T-helper 1 cell treated with Interleukin-12 subunit alpha and Interleukin-12 subunit beta and Interleukin-4 antibody, amounts not matched to agents 30 μg/mL and 1 μg/mL, for 36 hours (primary cell): ENCODE measurements around the gene RYR1.
A peak's percentile ranks its signal among the peaks of the same experiment; 100 is the strongest.

Experiments used
- H3K27ac Mint-ChIP-seq: one replicate; pipeline ENCODE4 v1.8.0; 2021; ENCODE audit warnings: mild to moderate bottlenecking, mixed read lengths
- H3K27me3 Mint-ChIP-seq: one replicate; pipeline ENCODE4 v1.8.0; 2021; ENCODE audit warnings: low read depth, mixed read lengths
- H3K36me3 Mint-ChIP-seq: one replicate; pipeline ENCODE4 v1.8.0; 2021; ENCODE audit warnings: low read depth, mixed read lengths
- H3K4me1 Mint-ChIP-seq: one replicate; pipeline ENCODE4 v1.8.0; 2021; ENCODE audit warnings: low read depth, mixed read lengths
- H3K4me3 Mint-ChIP-seq: one replicate; pipeline ENCODE4 v1.8.0; 2021; ENCODE audit warnings: mild to moderate bottlenecking, moderate library complexity, mixed read lengths
- H3K9me3 Mint-ChIP-seq: one replicate; pipeline ENCODE4 v1.8.0; 2021; ENCODE audit warnings: mixed read lengths

The RYR1 gene

GRCh38 chr19:38433268-38433733, at the start of gene RYR1:
RYR1 (plus strand) TSS chr19:38433691; CDS start chr19:38433830, 139 bp downstream.
- Mint-ChIP-seq H3K27me3 (peaks cover 8% of the 10 kb centered on the region), H3K4me1 (peaks cover 14% of the 10 kb centered on the region), H3K27ac (no peak within 1 kb of the TSS), H3K4me3 (peak within 1 kb of the TSS; percentile 63), H3K9me3 (no peaks in the 10 kb centered on the region), H3K36me3 (no peaks in the 10 kb centered on the region)

GRCh38 chr19:38383743-38384142, 49.7 kb upstream of the RYR1 start:
- H3K36me3 Mint-ChIP-seq, result peaks cover 40% of the 10 kb centered on the region
- no peak overlapping the region for H3K27ac Mint-ChIP-seq
- no peaks in the 10 kb centered on the region for H3K9me3 Mint-ChIP-seq
- no peak overlapping the region for H3K4me3 Mint-ChIP-seq
- H3K27me3 Mint-ChIP-seq, result peaks cover 4% of the 10 kb centered on the region
- H3K4me1 Mint-ChIP-seq, result peaks cover 10% of the 10 kb centered on the region

DNA sequence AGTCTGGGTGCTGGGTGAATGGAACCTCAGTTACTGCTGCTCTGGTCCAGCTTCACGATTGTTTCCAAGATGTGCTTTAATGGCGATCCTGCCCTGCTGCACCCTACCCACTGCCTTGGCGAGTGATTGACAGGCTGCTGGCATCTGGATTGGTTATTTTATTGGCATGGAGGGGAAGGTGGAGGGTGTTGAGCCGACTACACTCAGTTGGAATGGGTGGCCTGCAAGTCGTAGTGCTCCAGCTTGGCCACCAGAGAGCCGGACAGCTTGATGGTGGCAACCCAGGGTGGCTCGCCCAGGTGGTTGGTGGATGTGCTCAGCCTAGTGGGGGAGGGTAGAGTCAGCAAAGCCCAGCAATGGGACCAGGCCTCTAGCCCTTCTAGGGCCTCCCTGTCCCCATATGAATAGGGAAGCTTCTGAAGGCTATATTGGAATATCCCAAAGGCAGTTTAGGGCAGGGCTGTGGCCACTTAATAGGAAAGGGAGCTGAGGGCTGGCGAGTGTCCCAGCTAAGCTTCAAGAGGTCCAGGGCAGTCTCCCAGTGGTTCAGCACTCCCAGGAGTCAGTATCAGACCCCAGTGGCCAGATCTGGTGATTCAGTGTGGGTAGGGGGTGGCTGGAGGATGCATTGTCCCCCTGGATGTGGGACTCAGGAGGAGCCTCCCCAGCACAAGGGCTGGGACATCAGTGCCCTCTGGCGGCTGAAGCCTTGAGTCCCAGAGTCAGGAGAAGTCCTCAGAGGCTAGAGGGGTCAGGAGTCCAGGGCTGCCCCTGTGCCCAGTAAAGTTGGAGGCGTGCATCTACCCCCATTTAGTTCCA, 49.1 kb upstream of the RYR1 start:
- peaks cover 36% of the 10 kb centered on the region for H3K36me3 Mint-ChIP-seq
- peaks cover 6% of the 10 kb centered on the region for H3K27me3 Mint-ChIP-seq
- H3K9me3 Mint-ChIP-seq, result no peaks in the 10 kb centered on the region
- no peak overlapping the region for H3K4me3 Mint-ChIP-seq
- peaks cover 10% of the 10 kb centered on the region for H3K4me1 Mint-ChIP-seq
- H3K27ac Mint-ChIP-seq, result no peak overlapping the region

DNA sequence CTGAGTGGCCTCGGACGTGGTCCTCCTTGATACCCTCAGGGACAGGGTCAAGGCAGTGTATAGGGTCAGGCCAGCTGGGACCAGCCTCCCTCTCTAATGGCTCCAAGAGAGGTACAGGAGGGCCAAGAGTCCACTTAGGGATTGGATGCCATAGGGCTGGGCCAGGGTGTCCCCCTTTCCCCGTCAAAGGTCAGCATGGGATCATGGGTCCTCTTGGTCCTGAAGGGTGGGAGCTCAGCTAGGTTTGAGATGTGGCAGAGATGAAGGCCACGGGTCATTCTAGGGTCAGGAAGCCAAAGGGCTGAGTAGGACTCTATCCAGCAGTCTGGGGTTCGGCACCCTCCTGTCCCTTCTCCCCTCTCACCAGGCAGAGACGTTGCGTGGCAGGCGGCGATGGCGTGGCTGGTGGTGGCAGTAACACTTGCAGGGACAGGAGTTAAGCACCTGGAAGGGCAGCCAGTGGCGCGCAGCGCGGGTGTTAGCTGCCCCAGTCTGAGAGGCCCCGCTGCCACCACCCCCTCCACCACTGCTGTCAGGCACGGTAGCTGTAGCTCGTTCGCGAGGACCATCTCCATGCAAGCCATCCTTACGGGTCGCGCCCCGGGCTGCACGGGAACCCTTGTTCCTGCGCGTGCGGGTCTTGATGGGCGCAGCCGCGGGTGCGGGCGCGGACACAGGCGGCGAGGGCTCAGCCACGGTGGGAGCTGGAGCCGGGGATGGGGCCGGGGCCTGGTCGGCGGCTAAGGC, 48.3 kb upstream of the RYR1 start:
- Mint-ChIP-seq H3K9me3 (no peaks in the 10 kb centered on the region), H3K4me1 (peaks cover 12% of the 10 kb centered on the region), H3K27ac (no peak overlapping the region), H3K4me3 (no peak overlapping the region), H3K36me3 (peaks cover 29% of the 10 kb centered on the region), H3K27me3 (peaks cover 14% of the 10 kb centered on the region)

- peaks cover 12% of the 10 kb centered on the region for H3K4me1 Mint-ChIP-seq
- H3K27me3 Mint-ChIP-seq, result peaks cover 17% of the 10 kb centered on the region
- peaks cover 26% of the 10 kb centered on the region for H3K36me3 Mint-ChIP-seq
- H3K4me3 Mint-ChIP-seq, result no peak overlapping the region
- H3K9me3 Mint-ChIP-seq, result no peaks in the 10 kb centered on the region
- no peak overlapping the region for H3K27ac Mint-ChIP-seq
These were observed 47.7 kb upstream of the RYR1 start for GRCh38 chr19:38385804-38386257.

GRCh38 chr19:38386300-38386970, 47.1 kb upstream of the RYR1 start:
- Mint-ChIP-seq H3K27ac (no peak overlapping the region), H3K36me3 (peaks cover 22% of the 10 kb centered on the region), H3K9me3 (no peaks in the 10 kb centered on the region), H3K4me1 (peaks cover 12% of the 10 kb centered on the region), H3K27me3 (peaks cover 23% of the 10 kb centered on the region), H3K4me3 (no peak overlapping the region)

DNA sequence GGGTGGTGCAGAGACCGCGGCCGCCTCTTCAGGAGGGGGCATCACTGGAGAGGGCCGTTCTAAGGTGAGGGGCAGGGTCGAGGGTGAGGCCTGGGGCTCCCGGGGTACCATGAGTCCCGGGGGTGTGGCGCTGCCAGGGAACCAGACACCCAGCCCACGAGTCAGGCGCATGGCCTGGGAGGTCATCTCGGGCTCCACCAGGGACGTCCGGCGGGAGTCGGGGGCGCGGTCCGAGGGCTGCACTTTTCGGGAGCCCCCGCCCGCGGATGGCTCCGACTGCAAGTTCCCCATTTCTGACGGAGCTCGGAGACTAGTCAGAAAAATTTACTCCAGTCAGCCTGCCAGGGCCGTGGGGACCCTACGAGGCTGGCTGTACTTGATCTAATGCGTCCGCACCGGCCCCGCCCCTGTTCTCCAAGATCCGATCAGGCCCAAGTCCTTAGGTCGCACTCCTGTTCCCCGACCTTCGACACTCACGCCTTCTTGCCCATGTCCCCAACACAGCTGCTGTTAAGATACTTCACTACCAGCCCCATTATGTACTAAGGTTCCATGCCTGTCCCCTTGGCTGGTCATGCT, 46.4 kb upstream of the RYR1 start:
- H3K27me3 Mint-ChIP-seq, result peaks cover 25% of the 10 kb centered on the region
- H3K9me3 Mint-ChIP-seq, result no peaks in the 10 kb centered on the region
- peaks cover 17% of the 10 kb centered on the region for H3K36me3 Mint-ChIP-seq
- H3K4me1 Mint-ChIP-seq, result peaks cover 12% of the 10 kb centered on the region
- peak overlapping the region; percentile 71 for H3K27ac Mint-ChIP-seq
- H3K4me3 Mint-ChIP-seq, result peak overlapping the region; percentile 92

DNA sequence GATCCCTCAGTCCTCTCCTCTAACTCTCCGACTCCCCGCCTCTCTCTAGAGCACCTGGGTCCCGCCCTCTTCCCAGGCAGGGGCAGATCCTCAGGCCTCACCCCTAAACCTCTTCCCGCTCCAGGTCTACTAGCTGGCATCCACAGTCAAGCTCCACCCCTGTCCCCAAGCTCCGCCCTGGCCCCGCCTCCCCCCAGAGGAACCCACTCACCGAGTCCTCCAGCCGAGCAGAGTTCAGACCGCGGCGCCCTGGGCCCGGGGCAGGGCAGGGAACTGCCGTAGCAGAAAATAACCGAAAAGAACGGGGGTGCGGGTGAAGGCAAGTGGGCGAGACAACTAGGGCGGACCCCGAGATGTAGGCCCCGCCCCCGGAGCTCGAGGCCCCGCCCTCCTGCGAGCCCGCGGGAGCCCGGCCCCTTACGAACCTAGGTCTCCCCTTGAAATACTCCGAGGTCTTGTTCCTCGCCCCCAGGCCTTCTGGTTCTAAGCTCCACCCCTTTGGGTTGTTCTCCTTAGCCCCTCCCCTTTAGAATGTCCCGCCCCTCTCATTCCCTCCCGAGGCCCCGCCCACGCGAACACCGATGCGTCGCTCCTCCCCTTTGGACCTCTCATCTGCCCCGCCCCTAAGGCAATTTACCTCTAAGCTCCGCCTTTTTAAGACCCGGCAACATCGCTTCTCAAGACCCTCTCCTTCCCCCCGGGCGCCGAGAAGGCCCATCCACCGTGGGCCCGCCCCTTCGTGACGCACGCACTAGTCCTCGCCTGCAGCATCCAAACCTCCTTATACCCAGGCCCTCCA, 45.7 kb upstream of the RYR1 start, which contains the start of gene GGN:
Gene GGN (minus strand): TSS at position 485 of the 799 bp plus-strand sequence. CDS start 773 bp downstream, outside the sequence.
- Mint-ChIP-seq H3K4me1 (peaks cover 13% of the 10 kb centered on the region), H3K36me3 (peaks cover 19% of the 10 kb centered on the region), H3K27me3 (peaks cover 27% of the 10 kb centered on the region), H3K27ac (peak within 1 kb of the TSS; percentile 87), H3K4me3 (peak within 1 kb of the TSS; percentile 92), H3K9me3 (no peaks in the 10 kb centered on the region)

GRCh38 chr19:38388349-38389100, 45.0 kb upstream of the RYR1 start, which contains the start of gene SPRED3:
SPRED3 (plus strand) TSS chr19:38388697; CDS start chr19:38390303, 1,606 bp downstream.
- Mint-ChIP-seq H3K27ac (peak within 1 kb of the TSS; percentile 87), H3K4me3 (peak within 1 kb of the TSS; percentile 92)

DNA sequence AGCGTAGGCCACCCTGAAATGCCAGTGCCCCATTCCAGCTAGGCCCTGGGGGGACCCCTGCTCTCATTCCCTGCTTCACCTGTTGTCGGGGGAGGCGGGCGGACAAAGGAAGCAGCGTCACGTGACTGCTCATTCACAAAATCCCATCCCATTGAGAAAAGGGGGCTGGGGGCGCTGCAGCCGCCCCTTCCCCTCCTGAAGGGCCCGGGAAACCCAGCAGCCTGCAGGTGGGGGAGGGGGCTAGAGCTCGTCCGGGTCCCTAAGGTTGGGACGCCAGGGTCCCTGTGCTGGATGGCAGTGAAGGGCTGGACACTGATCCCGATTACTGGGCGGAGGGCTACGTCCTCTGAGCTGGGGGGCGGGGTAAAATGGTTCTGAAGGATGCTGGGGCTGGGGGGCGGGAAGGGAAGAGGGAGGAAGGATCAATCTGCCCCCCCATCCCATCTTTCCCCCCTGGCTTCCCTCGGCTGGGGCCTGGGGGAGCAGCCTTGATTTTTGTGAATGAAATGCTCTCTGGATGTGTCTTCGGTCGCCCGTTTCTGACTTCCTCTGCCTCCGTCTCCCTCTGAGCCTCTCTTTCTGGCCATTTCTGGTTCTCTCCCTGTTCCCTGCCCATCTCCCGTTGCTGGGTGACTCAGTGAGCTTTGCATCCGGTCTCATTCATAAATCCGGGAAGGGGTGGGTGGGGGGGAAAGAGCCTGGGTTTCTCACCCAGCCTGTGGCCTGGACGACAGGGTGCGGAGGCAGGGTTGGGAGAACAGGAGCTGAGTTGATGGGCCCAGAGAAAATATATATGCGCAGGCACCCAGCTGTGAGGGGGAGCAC, 44.2 kb upstream of the RYR1 start:
- H3K27ac Mint-ChIP-seq, result peak overlapping the region; percentile 41
- no peaks in the 10 kb centered on the region for H3K9me3 Mint-ChIP-seq
- H3K4me3 Mint-ChIP-seq, result peak overlapping the region; percentile 54
- H3K36me3 Mint-ChIP-seq, result peaks cover 13% of the 10 kb centered on the region
- H3K4me1 Mint-ChIP-seq, result peaks cover 18% of the 10 kb centered on the region
- peaks cover 37% of the 10 kb centered on the region for H3K27me3 Mint-ChIP-seq

More at GRCh38 chr19:38388349-38389100, 45.0 kb upstream of the RYR1 start, which contains the start of gene SPRED3:
- Mint-ChIP-seq H3K27me3 (peaks cover 31% of the 10 kb centered on the region), H3K4me1 (peaks cover 15% of the 10 kb centered on the region), H3K9me3 (no peaks in the 10 kb centered on the region), H3K36me3 (peaks cover 14% of the 10 kb centered on the region)

DNA sequence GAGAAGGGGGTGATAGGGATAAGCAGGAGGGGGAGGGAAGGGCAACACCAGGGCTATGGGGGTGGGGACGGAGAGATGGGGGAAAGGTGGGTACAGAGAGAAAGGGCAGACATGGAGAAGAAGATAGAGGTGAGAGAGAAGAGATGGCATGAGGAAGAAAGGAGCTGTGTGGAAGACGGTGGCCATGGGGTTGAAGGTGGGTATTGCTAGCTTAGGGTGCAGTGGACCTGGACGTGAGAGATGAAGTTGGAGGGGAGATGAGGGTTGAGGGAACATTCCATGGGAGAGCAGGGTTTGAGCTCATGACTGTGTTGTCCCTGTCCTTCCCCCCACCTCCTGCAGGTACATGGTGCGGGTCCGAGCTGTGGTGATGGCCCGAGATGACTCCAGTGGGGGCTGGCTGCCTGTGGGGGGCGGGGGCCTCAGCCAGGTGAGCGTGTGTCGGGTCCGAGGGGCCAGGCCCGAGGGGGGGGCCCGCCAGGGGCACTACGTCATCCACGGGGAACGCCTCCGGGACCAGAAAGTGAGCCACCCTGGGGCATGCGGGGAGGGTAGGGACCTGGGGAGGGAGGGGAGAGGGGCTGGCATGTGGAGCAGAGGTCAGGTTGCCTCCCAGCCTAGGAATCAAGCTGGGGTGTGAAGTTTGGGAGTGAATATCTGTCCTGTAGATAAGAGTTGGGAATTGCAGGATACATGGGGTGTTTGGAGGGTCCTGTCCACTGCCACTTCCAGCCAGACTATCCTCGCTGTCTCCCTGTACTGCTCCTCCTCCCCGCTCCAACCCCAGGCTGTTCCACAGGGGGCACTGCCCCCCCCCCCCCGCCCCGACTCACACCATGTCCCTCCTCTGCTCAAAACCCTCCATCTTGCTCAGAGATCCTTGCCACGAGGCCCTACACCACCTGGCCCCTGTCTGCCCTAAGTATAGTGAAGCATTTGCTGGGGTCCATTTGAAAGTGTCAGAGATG, 43.2 kb upstream of the RYR1 start:
- Mint-ChIP-seq H3K27ac (no peak overlapping the region), H3K36me3 (peaks cover 11% of the 10 kb centered on the region), H3K27me3 (peaks cover 37% of the 10 kb centered on the region), H3K9me3 (no peaks in the 10 kb centered on the region), H3K4me1 (peaks cover 23% of the 10 kb centered on the region), H3K4me3 (peak overlapping the region; percentile 30)
